ENCODE measurements around the gene PACRG.

PACRG gene

GRCh38 chr6:163036160-163036645 is 308.4 kb downstream of the PACRG start:
- TF ChIP-seq GATA2 (IDR thresholded peaks at IDR 0.05; ENCODE audit: low read depth, low read length) (no peak), GATA3 (IDR thresholded peaks at IDR 0.05; ENCODE audit: low read depth, low read length) (no peak)

- TF ChIP-seq GATA2 (IDR thresholded peaks at IDR 0.05; ENCODE audit: low read depth, low read length) (no peak), GATA3 (IDR thresholded peaks at IDR 0.05; ENCODE audit: low read depth, low read length) (no peak)
Observed at GRCh38 chr6:163038317-163038716, 310.5 kb downstream of the PACRG start.

- no peak for TF ChIP-seq GATA3 (IDR thresholded peaks at IDR 0.05; ENCODE audit: low read depth, low read length)
- TF ChIP-seq GATA2 (IDR thresholded peaks at IDR 0.05; ENCODE audit: low read depth, low read length) = no peak
Observed at GRCh38 chr6:163048345-163048744, 320.6 kb downstream of the PACRG start.

- no peak for TF ChIP-seq GATA3 (IDR thresholded peaks at IDR 0.05; ENCODE audit: low read depth, low read length)
- no peak for TF ChIP-seq GATA2 (IDR thresholded peaks at IDR 0.05; ENCODE audit: low read depth, low read length)
Observed at GRCh38 chr6:163053667-163054344, 326.0 kb downstream of the PACRG start.

GRCh38 chr6:163054641-163055040 is 326.9 kb downstream of the PACRG start:
- TF ChIP-seq GATA3 (IDR thresholded peaks at IDR 0.05; ENCODE audit: low read depth, low read length) (no peak), GATA2 (IDR thresholded peaks at IDR 0.05; ENCODE audit: low read depth, low read length) (no peak)

GRCh38 chr6:163057260-163057659 is 329.5 kb downstream of the PACRG start:
- no peak for TF ChIP-seq GATA2 (IDR thresholded peaks at IDR 0.05; ENCODE audit: low read depth, low read length)

GRCh38 chr6:163062790-163063189 is 335.0 kb downstream of the PACRG start:
- TF ChIP-seq GATA3 (IDR thresholded peaks at IDR 0.05; ENCODE audit: low read depth, low read length) (no peak), GATA2 (IDR thresholded peaks at IDR 0.05; ENCODE audit: low read depth, low read length) (no peak)

- no peak for TF ChIP-seq GATA2 (IDR thresholded peaks at IDR 0.05; ENCODE audit: low read depth, low read length)
- TF ChIP-seq GATA3 (IDR thresholded peaks at IDR 0.05; ENCODE audit: low read depth, low read length) = no peak
Observed at GRCh38 chr6:163063561-163063960, 335.8 kb downstream of the PACRG start.

- TF ChIP-seq GATA3 (IDR thresholded peaks at IDR 0.05; ENCODE audit: low read depth, low read length) (no peak), GATA2 (IDR thresholded peaks at IDR 0.05; ENCODE audit: low read depth, low read length) (no peak)
Observed at GRCh38 chr6:163064397-163064796, 336.6 kb downstream of the PACRG start.

- TF ChIP-seq GATA3 (IDR thresholded peaks at IDR 0.05; ENCODE audit: low read depth, low read length) (no peak), GATA2 (IDR thresholded peaks at IDR 0.05; ENCODE audit: low read depth, low read length) (no peak)
Observed at GRCh38 chr6:163066200-163066599, 338.4 kb downstream of the PACRG start.

- no peak for TF ChIP-seq GATA2 (IDR thresholded peaks at IDR 0.05; ENCODE audit: low read depth, low read length)
- no peak for TF ChIP-seq GATA3 (IDR thresholded peaks at IDR 0.05; ENCODE audit: low read depth, low read length)
Observed at GRCh38 chr6:163077134-163077533, 349.4 kb downstream of the PACRG start.

- TF ChIP-seq GATA3 (IDR thresholded peaks at IDR 0.05; ENCODE audit: low read depth, low read length) = no peak
- no peak for TF ChIP-seq GATA2 (IDR thresholded peaks at IDR 0.05; ENCODE audit: low read depth, low read length)
Observed at GRCh38 chr6:163078712-163079111, 350.9 kb downstream of the PACRG start.

GRCh38 chr6:163080228-163080627 is 352.5 kb downstream of the PACRG start:
- no peak for TF ChIP-seq GATA2 (IDR thresholded peaks at IDR 0.05; ENCODE audit: low read depth, low read length)
- TF ChIP-seq GATA3 (IDR thresholded peaks at IDR 0.05; ENCODE audit: low read depth, low read length) = no peak

- TF ChIP-seq GATA3 (IDR thresholded peaks at IDR 0.05; ENCODE audit: low read depth, low read length) = no peak
- TF ChIP-seq GATA2 (IDR thresholded peaks at IDR 0.05; ENCODE audit: low read depth, low read length) = no peak
Observed at GRCh38 chr6:163083141-163083540, 355.4 kb downstream of the PACRG start.

GRCh38 chr6:163085426-163085825 is 357.7 kb downstream of the PACRG start:
- TF ChIP-seq GATA3 (IDR thresholded peaks at IDR 0.05; ENCODE audit: low read depth, low read length) (no peak), GATA2 (IDR thresholded peaks at IDR 0.05; ENCODE audit: low read depth, low read length) (no peak)
